Medulla oblongata (tissue), 1 donor: ENCODE data around the gene MAP3K10.
A peak's percentile ranks its signal among the peaks of the same experiment; 100 is the strongest.

ENCODE experiments used
- DNase-seq: peaks from one replicate; pipeline ENCODE4 v3.0.0-alpha.2; 2015; ENCODE audit errors: extremely low spot score

Gene MAP3K10

DNA sequence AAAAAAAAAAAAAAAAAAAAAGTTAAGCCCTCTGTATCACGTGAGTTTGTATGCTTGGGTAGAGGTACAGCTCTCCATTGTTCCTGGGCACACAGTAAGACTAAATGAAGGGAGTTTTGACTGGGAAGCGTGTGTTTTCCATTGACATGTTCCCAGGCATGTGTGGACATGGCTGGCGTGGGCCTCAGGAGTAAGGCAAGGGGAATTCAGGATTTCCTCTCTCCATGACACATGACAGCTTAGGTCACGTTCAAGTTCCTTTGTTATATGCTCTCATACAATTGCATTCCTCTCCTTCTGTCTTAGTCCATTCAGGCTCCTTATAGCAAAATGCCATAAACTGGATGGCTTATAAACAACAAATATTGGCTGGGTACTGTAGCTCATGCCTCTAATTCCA, 17.1 kb upstream of the MAP3K10 start:
- DNase-seq = no peak

DNA sequence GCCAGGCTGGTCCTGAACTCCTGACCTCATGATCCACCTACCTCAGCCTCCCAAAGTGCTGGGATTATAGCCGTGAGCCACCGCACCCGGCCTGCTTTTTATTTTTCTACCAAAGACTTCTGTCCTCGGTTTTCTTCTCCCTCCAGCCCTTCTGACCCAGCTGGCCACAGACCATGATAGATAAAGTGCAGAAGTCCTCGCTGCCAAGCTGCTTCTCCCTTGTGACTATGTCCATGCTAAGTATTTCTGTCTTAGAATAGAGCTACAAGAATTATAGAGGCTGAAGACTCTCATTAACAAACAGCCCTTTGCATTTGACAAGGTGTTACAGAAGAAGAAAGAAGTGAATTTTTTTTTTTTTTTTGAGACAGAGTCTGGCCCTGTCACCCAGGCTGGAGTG, 15.4 kb upstream of the MAP3K10 start:
- DNase-seq = no peak

DNA sequence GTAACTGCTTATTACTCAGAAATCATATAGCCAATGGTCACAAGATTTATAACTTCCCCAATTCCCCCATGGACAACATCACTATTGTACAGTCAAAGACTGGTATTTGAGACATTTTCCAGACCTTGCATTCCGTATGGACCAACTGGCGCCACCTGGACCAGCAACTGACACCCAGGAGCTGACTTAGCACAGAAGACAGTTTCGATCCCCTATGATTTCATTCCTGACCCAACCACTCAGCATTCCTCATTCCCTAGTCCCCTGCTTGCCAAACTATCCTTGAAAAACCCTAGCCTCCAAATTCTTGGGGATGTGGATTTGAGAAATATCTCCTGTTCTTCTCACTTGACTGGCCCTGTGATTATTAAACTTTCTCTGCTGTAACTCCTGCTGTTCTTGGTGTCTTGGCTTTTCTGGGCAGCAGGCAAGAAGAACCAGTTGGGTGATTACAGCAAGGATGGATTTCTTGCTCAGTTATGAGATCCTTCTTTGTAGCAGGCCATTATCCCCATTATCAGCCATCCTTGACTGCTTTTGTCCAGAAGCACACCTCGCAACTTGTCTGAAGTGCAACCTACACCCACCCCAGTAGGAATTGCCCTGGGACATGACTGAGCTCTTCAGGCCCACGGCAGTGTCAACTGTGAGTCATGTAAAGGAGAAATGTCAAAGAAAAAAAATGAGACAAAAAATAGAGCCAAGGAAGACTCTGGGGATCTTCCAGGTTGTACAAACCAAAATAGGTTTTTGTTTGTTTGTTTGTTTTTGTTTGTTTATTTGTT, 13.7 kb upstream of the MAP3K10 start:
- no peak for DNase-seq

DNA sequence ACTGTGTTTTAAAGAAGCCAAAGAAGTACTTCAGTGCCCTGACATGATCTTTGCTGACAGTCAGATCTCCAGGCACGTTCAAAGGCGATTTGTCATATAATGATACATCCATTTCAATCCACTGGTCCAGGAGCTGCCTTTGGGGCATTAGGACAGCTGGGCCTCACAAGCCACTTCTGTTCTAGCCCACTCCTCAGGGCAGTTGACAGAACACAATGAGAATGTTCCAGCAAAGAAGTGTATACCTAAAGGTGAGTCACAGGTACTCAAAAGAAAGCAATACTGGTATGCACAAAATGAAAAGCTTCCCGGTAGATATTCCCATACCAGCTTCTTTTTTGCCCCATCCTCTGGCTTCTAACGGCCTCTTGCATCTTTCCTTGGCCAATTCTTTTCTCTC, 12.5 kb upstream of the MAP3K10 start:
- no peak for DNase-seq

DNA sequence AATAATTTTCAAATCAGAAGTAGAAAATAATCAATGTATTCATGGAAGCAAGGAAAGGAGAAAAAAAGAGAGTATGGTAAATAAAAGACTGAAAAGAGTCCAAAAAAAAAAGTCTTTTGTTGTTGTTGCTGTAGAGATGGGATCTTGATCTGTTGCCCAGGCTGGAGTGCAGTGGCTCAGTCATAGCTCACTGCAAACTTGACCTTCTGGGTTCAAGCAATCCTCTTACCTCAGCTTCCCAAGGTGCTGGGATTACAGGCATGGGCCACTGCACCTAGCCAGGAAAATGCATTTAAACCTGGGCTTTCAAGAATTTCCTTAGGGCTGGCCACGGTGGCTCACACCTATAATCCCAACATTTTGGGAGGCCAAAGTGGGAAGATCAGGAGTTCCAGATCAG, 7.0 kb upstream of the MAP3K10 start:
- DNase-seq = no peak

DNA sequence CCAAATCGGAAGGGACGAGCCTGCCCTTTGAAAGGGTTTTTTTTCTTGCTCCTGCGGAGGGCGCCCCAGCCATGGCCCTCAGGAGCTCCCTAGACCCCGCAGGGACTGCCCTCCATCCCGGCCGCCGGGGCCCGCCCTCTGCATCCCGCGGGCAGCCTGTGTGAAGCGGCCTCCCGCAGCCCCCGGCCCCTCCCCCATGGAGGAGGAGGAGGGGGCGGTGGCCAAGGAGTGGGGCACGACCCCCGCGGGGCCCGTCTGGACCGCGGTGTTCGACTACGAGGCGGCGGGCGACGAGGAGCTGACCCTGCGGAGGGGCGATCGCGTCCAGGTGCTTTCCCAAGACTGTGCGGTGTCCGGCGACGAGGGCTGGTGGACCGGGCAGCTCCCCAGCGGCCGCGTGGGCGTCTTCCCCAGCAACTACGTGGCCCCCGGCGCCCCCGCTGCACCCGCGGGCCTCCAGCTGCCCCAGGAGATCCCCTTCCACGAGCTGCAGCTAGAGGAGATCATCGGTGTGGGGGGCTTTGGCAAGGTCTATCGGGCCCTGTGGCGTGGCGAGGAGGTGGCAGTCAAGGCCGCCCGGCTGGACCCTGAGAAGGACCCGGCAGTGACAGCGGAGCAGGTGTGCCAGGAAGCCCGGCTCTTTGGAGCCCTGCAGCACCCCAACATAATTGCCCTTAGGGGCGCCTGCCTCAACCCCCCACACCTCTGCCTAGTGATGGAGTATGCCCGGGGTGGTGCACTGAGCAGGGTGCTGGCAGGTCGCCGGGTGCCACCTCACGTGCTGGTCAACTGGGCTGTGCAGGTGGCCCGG, 815 bp downstream of the MAP3K10 start:
- DNase-seq = no peak

DNA sequence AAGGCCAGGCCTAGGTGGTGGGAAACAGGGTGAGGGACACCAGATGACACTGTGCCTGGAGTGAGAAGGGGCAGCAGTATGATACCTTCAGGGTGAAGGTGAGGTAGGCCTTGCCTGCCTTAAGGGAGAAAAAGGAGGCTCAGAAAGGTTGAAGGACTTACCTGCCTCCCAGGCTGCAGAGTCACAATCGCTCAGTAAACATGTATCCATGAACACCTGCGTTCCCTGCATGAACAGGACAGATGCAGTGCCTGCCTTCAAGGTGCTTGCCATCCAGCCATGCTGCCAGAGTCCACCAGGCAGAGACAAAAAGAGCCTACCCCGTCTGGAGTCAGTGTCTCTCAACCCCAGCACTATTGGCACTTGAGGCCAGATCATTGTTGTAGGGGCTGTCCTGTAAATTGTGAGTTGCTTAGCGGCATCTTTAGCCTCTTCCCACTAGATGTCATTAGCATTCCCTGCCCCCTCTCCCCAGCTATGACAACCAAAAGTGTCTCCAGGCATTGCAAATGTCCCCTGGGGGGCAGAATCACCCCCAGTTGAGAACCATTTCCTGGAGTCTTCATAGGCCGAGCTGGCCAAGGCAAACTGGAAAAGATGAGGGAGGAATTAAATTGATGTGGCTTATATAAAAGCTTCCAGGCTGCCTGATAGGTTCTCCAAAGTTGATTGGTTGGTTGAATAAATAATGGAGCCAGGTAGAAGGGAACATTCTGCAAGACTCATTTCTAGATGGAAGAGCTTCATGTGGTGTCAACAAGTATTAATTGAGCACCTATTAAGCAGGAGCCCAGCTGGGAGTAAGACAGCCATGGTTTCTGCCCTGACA, 1.7 kb downstream of the MAP3K10 start:
- no peak for DNase-seq

DNA sequence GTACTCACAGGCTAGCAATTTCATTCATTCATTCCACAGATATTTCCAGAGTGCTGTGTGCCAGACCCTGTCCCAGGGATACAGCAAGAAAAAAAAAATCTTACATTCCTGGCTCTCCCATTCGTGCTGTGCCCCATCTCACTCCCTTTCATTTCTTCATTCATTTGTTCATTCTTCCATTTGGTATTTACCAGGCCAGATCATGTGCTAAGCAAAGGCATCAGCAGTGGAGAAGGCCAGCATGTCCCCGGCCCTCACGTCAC, 2.3 kb downstream of the MAP3K10 start:
- DNase-seq = no peak

DNA sequence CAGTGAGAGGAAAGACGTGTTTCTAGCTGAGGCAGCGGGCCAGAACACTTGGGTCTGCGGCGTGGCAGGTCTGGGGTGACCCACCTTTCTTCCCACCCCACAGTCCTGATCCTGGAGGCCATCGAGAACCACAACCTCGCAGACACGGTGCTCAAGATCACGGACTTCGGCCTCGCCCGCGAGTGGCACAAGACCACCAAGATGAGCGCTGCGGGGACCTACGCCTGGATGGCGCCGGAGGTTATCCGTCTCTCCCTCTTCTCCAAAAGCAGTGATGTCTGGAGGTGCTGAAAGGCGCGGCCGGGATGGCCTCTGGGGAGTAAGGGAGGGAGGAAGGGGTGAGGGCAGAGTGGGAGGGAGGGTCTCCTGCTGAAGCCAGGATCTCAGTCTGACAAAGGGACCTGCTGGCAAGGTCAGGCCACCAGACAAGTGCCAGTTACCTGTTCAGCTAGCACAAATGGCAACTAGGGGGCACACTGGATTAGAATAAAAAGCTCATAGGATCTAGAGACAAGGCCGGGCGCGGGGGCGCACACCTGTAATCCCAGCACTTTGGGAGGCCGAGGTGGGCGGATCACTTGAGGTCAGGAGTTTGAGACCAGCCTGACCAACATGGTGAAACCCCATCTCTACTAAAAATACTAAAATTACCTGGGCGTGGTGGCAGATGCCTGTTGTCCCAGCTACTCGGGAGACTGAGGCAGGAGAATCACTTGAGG, 7.2 kb downstream of the MAP3K10 start:
- no peak for DNase-seq

DNA sequence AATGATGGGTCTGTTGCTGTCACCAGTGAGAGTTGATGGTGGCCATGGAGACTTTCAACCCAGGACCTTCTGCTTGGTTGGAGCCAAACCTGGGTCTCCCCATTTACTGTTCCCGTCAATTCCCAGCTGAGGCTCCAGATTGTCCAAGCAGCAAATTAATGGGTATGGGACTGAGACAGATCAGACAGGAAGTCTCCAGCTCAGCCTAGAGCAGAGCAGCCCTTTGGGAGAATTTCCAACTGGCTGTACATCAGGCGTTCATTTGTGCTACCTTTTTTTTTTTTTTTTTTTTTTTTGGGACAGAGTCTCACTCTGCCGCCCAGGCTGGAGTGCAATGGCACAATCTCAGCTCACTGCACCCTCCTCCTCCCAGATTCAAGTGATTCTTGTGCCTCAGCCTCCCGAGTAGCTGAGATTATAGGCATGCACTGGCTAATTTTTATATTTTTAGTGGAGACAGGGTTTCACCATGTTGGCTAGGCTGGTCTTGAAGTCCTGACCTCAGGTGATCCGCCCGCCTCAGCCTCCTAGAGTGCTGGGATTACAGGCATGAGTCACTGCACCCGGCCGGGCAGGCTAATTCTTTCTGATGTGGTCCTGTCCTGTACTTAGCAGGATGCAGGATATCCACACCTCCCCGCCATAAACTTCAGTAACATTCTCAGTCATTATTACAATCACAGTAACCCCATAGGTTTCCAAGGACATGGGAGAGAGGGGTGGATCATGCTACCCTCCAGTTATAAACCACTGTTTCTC, 9.3 kb downstream of the MAP3K10 start:
- peak; percentile 56 for DNase-seq

DNA sequence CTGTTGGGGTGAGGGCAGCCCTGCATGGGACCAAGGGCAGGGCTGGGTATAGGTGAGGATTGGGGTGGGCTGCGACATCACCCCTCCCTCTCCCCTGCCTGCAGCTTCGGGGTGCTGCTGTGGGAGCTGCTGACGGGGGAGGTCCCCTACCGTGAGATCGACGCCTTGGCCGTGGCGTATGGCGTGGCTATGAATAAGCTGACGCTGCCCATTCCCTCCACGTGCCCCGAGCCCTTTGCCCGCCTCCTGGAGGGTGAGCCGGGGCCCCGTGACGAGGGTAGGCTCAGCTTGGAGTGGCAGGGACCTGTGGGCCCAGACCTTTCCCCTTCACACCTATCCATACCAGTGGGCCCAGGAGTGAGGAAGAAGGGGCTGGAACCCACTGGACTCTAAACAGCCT, 13.2 kb downstream of the MAP3K10 start:
- DNase-seq = no peak

DNA sequence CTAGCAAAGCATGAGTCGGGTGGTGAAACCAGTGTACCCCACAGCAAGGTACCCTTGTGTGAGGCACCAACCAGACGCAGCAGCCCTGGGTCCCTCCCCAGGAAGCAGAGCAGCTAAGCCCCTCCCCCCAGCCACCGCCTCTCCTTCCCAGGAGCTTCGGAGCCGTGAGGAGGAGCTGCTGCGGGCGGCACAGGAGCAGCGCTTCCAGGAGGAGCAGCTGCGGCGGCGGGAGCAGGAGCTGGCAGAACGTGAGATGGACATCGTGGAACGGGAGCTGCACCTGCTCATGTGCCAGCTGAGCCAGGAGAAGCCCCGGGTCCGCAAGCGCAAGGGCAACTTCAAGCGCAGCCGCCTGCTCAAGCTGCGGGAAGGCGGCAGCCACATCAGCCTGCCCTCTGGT, 14.5 kb downstream of the MAP3K10 start:
- DNase-seq = no peak

DNA sequence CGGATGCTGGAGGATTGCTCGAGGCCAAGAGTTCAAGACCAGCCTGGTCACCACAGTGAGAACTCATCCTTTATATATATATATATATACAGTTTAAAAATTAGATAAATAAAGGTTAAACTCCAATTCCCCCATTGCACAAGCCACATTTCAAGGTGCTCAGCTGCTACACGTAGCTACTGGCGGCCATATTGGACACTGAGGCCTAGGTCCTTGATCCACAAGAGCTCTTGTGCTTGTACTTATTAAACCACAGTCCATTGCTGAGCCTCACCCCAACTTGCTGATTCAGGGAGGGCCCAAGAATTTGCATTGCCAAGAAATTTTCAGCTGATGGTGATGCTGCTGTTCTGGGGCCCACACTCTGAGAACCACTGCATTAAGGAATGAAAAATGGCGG, 17.4 kb downstream of the MAP3K10 start:
- no peak for DNase-seq

DNA sequence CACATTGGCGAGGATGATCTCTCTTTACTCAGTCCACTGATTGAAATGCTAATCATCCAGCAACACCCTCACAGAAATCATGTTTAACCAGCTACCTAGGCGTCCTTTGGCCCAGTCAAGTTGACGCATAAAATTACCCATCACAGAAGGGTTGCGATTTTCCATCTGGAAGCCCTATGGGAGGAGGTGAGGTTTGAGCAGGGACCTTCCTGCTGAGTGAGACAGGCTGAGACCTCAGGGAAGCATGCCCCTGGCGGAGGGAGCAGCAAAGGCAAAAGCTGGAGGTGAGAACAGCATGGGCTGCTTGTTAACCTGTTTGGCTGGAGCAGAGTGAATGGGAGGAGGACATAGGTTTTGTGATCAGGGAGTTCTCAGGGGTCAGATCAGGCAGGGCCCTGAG, 19.7 kb downstream of the MAP3K10 start:
- DNase-seq = no peak

DNA sequence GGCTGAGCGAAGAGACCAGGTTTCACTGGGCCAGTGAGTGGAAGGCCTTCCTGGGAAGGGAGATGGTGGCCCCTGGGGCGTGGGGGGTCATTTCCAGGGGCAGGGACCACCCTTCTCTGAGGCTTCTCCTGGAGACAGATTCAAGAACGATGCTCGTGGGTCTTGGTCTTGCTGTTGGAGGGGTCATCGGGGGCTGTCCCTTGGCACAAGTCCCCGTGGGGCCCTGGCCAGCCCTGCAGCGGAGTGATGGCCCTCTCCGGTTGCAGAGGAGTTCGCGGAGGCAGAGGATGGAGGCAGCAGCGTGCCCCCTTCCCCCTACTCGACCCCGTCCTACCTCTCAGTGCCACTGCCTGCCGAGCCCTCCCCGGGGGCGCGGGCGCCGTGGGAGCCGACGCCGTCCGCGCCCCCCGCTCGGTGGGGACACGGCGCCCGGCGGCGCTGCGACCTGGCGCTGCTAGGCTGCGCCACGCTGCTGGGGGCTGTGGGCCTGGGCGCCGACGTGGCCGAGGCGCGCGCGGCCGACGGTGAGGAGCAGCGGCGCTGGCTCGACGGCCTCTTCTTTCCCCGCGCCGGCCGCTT, 22.1 kb downstream of the MAP3K10 start:
- DNase-seq = no peak

DNA sequence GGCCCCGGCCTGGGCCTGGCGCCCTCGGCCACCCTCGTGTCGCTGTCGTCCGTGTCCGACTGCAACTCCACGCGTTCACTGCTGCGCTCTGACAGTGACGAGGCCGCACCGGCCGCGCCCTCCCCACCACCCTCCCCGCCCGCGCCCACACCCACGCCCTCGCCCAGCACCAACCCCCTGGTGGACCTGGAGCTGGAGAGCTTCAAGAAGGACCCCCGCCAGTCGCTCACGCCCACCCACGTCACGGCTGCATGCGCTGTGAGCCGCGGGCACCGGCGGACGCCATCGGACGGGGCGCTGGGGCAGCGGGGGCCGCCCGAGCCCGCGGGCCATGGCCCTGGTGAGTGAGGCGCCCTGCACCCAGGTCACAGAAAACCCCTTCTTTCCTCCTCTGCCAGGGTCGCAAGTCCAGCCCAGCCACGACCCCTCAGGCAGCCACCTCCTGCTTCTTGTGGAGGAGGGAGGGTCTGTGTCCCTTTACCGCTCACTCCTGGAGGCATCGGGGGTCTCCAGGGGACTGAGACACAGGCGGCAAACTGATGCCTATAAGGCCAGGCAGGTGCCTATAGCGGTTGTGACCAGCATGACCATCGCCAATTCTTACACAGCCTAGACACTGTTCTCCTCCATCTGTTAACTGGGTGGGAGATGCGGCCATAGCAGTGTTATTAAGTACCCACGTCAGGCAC, 22.8 kb downstream of the MAP3K10 start:
- no peak for DNase-seq

DNA sequence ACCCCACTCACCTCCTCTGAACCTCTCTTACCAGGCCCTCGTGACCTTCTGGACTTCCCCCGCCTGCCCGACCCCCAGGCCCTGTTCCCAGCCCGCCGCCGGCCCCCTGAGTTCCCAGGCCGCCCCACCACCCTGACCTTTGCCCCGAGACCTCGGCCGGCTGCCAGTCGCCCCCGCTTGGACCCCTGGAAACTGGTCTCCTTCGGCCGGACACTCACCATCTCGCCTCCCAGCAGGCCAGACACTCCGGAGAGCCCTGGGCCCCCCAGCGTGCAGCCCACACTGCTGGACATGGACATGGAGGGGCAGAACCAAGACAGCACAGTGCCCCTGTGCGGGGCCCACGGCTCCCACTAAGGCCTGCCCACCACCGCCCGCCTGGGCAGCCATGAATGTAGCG, 23.7 kb downstream of the MAP3K10 start:
- no peak for DNase-seq

DNA sequence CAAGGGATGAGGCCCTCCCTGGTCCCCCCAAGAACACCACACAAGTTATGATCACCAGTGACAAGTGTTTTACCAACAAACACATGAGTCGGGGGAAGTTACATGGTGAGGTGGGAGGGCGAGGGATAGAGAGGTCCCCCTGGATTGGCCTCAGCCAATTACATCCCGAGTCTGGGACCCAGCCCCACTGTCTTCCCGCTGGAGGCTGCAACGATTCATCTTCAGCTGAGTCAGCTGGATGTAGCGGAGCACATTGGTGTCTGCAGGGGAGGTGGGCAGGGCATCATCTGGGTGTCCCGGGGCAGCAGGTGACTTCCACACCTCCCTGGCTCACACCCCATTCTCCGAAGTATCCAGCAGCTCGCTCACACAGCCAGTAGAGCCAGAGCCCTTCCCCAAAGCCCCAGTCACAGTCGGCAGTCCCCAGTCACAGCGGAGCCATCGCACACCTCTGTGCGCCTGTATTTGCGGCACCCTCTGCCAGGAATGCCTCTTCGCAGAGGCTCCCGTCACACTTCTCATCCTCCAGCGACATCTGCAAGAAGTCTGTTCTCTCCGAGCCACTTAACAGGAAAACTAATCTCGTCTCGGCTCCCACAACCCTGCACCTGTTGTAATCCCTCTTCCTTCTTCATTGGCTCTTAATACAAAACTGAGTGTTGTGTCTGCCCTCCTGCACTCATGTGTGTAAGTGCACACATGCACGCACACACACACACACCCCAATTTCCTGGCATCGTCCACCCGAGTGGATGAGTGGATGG, 25.0 kb downstream of the MAP3K10 start:
- DNase-seq = no peak

DNA sequence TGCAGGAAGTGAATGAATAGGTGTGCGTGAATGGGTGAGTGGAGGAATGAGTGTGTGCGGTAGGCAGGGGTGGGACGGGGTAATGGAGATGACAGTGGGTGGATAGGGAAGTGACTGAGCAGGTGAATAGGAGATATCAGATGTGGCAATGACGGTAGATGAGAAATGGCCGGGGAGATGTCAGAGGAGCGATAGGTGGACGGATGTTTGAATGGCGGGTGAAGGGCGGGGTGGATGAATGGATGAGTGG, 25.5 kb downstream of the MAP3K10 start:
- no peak for DNase-seq
